Urinary bladder (tissue), 4 donors: ENCODE results near the gene ARHGAP6. TPM values are rescaled to one million over a fixed set of nuclear protein-coding genes. Genes with fewer than 3 reads are reported as not detected.
"Not testable (repeated sequence)": the region's sequence is repeated elsewhere in the genome, so short reads cannot be mapped to it uniquely, and the experiment has no call there.

ENCODE experiments used
- DNase-seq: peaks from one replicate; pipeline ENCODE4 v3.0.0-alpha.2; 2015; ENCODE audit errors: extremely low spot score
- H3K27ac ChIP-seq: one replicate; pipeline ENCODE4 v1.5.1; 2013; ENCODE audit warnings: low read depth, mild to moderate bottlenecking, moderate library complexity
- H3K36me3 ChIP-seq: one replicate; pipeline ENCODE4 v1.6.1; 2013; ENCODE audit warnings: mild to moderate bottlenecking, moderate library complexity; ENCODE audit not compliant: insufficient read depth
- H3K4me1 ChIP-seq: one replicate; pipeline ENCODE4 v1.6.1; 2013; ENCODE audit warnings: mild to moderate bottlenecking, moderate library complexity; ENCODE audit not compliant: insufficient read depth
- H3K4me3 ChIP-seq: one replicate; pipeline ENCODE4 v1.5.1; 2013; ENCODE audit warnings: low read depth, low read length
- WGBS: extraction: QIAGEN DNeasy Blood & Tissue Kit; methylation state at CpG from one replicate; pipeline ENCODE4 v1.1.7; 2013; 5-methylcytosine and 5-hydroxymethylcytosine counted together
- polyA plus RNA-seq: library from polyadenylated mRNA; stranded (reverse); fragments of 200-250 nt; gene quantifications from one replicate; pipeline ENCODE4 v1.2.3, GENCODE V29; 2013
- total RNA-seq: library from RNA; depleted of rRNA; stranded (reverse); fragments of >200 nt; gene quantifications from one replicate; pipeline ENCODE4 v1.2.3, GENCODE V29; 2014
- donor health status: healthy with polysubstance abuse.
- donor health status: healthy.

ARHGAP6 gene
- total and polyA plus RNA-seq, 2 donors: 19.6 to 20.7 TPM

DNA sequence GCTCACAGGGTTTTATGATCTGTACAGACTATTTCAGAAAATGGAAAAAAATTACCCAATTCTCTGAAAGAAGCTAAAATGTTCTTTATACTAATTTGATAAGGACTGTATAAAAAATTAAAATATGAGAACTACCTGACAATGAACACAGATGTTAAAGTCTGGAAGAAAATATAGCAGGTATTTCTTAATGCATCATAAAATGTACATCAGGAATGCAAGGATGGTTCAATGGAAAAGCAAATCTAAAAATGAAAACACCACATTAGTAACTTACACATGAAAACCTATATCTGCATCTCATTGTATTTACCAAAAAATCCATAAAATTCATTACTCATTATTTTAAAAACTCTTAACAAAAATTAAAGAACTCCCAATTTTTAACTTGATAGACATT lies 39.4 kb downstream of the ARHGAP6 start:
- Histone ChIP-seq H3K27ac (no peak overlapping the region), H3K4me3 (no peak overlapping the region)
- no peak for DNase-seq

GRCh38 chrX:11619441-11619840 lies 46.3 kb downstream of the ARHGAP6 start:
- Histone ChIP-seq H3K27ac (no peak overlapping the region), H3K36me3 (no peaks in the 10 kb centered on the region), H3K4me3 (no peak overlapping the region), H3K4me1 (no peaks in the 10 kb centered on the region)
- WGBS: 24% methylated on average over 1 of the region's 1 CpG
- DNase-seq: no peak

More for the DNA sequence above, 39.4 kb downstream of the ARHGAP6 start:
- Histone ChIP-seq H3K36me3 (no peaks in the 10 kb centered on the region), H3K4me1 (no peaks in the 10 kb centered on the region)

- not testable (repeated sequence) for H3K27ac ChIP-seq, DNase-seq, H3K36me3 ChIP-seq, H3K4me3 ChIP-seq, H3K4me1 ChIP-seq
- WGBS: 83% methylated on average over 3 of the region's 3 CpGs
Observed at GRCh38 chrX:11614253-11614652, 51.5 kb downstream of the ARHGAP6 start.

DNA sequence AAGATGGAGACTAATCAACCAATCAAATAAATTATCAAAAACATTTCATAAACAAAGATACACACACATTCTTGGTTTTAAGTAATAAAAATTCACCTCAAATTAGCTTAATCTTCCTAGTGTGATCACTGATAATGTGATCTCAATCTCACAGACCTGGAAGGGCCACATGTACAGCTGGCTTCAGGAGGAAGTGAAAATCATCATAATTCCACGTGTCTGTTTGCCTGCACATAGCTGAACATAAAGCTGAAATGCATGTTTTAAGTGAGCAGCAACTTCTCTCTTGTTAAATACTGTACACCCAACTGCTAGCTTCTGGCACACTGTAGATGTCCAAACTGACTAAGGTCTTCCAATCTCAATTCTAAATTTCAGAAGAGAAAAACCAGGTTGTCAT lies 53.8 kb downstream of the ARHGAP6 start:
- no peak overlapping the region for H3K4me3 ChIP-seq
- no peak overlapping the region for H3K27ac ChIP-seq
- WGBS: 61% methylated on average over 1 of the region's 1 CpG
- no peaks in the 10 kb centered on the region for H3K4me1 ChIP-seq
- no peak for DNase-seq
- no peaks in the 10 kb centered on the region for H3K36me3 ChIP-seq

DNA sequence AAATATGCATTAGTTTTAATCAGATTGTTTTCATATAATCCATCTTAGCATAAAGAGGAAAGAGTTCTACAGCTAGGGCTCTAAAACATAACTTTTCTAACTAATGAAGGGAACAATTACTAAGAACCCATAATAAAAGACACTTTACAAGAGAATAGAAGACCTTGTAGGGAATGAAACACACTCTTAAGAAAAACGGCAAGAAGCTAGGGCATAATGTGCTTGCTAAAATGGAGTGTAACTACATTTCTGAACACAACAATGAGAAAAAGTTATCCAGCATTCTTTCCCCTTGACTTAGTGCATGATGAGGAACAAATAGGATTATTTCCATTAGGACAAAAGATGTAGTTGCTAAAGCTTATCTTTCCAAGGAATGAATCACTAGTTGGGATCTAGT lies 54.6 kb downstream of the ARHGAP6 start:
- H3K4me1 ChIP-seq: no peaks in the 10 kb centered on the region
- no peak for DNase-seq
- no peaks in the 10 kb centered on the region for H3K36me3 ChIP-seq
- no peak overlapping the region for H3K4me3 ChIP-seq
- H3K27ac ChIP-seq: no peak overlapping the region
- WGBS: 35% methylated on average over 1 of the region's 1 CpG

DNA sequence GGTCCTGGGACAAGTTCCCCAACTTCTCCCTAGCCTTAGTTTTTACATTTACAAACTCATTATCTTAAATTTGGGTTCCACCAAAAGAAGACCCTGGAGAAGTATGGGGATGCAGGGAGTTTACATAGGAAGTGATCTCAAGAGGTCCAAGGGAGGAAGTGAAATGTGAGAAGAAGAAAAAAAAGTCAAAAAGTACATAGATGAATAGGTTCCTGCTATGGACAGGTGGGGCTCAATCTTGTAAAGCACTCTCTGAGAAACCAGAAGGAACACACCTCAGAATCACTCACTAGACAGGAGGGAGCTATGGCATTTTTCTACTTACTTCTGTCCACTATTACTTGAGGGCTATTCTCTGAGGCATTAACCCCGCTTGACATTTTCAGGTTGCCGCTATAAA lies 56.6 kb downstream of the ARHGAP6 start:
- no peaks in the 10 kb centered on the region for H3K4me1 ChIP-seq
- no peak overlapping the region for H3K4me3 ChIP-seq
- H3K36me3 ChIP-seq: no peaks in the 10 kb centered on the region
- no peak for DNase-seq
- H3K27ac ChIP-seq: no peak overlapping the region
- WGBS: 96% methylated on average over 2 of the region's 2 CpGs

DNA sequence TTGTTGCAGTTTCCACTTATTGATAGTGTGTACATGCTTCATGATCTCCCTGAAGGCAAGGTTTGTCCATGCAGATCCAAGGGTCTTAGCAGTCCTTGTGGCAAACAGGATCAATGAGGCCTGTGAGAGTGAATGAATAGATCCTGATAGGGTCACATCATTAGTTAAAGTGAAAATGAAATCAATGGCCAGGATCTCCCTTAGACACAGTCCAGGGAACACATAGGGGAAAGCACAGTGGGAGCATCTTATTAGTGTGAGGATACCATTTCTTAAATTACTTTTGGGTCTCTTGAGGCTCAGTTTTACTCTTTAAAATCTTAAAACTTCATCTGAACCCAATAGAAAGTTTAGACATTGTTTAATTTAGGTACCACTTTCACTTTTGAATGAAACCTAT lies 59.3 kb downstream of the ARHGAP6 start:
- no peak for DNase-seq
- no peaks in the 10 kb centered on the region for H3K36me3 ChIP-seq
- H3K4me3 ChIP-seq: no peak overlapping the region
- no peaks in the 10 kb centered on the region for H3K4me1 ChIP-seq
- no peak overlapping the region for H3K27ac ChIP-seq

- Histone ChIP-seq H3K36me3 (no peaks in the 10 kb centered on the region), H3K4me1 (no peaks in the 10 kb centered on the region), H3K4me3 (no peak overlapping the region), H3K27ac (no peak overlapping the region)
- WGBS: 92% methylated on average over 3 of the region's 3 CpGs
- DNase-seq: no peak
Observed at GRCh38 chrX:11600578-11600977, 65.1 kb downstream of the ARHGAP6 start.

- WGBS: 21% methylated on average over 2 of the region's 2 CpGs
- no peak for DNase-seq
- no peak overlapping the region for H3K27ac ChIP-seq
- no peak overlapping the region for H3K4me3 ChIP-seq
- H3K4me1 ChIP-seq: no peaks in the 10 kb centered on the region
- H3K36me3 ChIP-seq: no peaks in the 10 kb centered on the region
Observed at GRCh38 chrX:11597479-11597878, 68.2 kb downstream of the ARHGAP6 start.

- DNase-seq: no peak
- no peak overlapping the region for H3K27ac ChIP-seq
- no peaks in the 10 kb centered on the region for H3K4me1 ChIP-seq
- H3K36me3 ChIP-seq: no peaks in the 10 kb centered on the region
- H3K4me3 ChIP-seq: no peak overlapping the region
Observed at GRCh38 chrX:11591723-11592346, 73.9 kb downstream of the ARHGAP6 start.

- no peak for DNase-seq
- Histone ChIP-seq H3K4me3 (no peak overlapping the region), H3K4me1 (no peaks in the 10 kb centered on the region), H3K36me3 (no peaks in the 10 kb centered on the region), H3K27ac (no peak overlapping the region)
- WGBS: 38% methylated on average over 3 of the region's 3 CpGs
Observed at GRCh38 chrX:11589641-11590040, 76.1 kb downstream of the ARHGAP6 start.

- H3K4me1 ChIP-seq: no peaks in the 10 kb centered on the region
- H3K4me3 ChIP-seq: no peak overlapping the region
- no peak for DNase-seq
- H3K36me3 ChIP-seq: no peaks in the 10 kb centered on the region
- no peak overlapping the region for H3K27ac ChIP-seq
Observed at GRCh38 chrX:11588097-11588496, 77.6 kb downstream of the ARHGAP6 start.

GRCh38 chrX:11585174-11585573 lies 80.5 kb downstream of the ARHGAP6 start:
- Histone ChIP-seq H3K4me3 (no peak overlapping the region), H3K27ac (no peak overlapping the region), H3K36me3 (no peaks in the 10 kb centered on the region), H3K4me1 (no peaks in the 10 kb centered on the region)
- WGBS: 83% methylated on average over 1 of the region's 1 CpG
- no peak for DNase-seq

GRCh38 chrX:11580789-11581188 lies 84.9 kb downstream of the ARHGAP6 start:
- Histone ChIP-seq H3K36me3 (no peaks in the 10 kb centered on the region), H3K4me1 (no peaks in the 10 kb centered on the region), H3K27ac (no peak overlapping the region), H3K4me3 (no peak overlapping the region)
- no peak for DNase-seq
- 86% methylated on average over 2 of the region's 2 CpGs for WGBS
